ENCODE results near the gene OPCML. TPM values are rescaled to one million over a fixed set of nuclear protein-coding genes. Genes with fewer than 3 reads are reported as not detected.

Gene OPCML
- total and polyA plus RNA-seq, 4 donors, result under 0.01 to 0.01 TPM; not detected in 2

- no peak for DNase-seq (ENCODE audit: low spot score)
- H3K4me3 ChIP-seq (ENCODE audit: low read depth in 1 of 3, low read length in 3 of 3), result no peak overlapping the region
- 70% methylated on average over 4 of the region's 4 CpGs for WGBS
Observed at GRCh38 chr11:133406489-133406888, 125.8 kb downstream of the OPCML start.

DNA sequence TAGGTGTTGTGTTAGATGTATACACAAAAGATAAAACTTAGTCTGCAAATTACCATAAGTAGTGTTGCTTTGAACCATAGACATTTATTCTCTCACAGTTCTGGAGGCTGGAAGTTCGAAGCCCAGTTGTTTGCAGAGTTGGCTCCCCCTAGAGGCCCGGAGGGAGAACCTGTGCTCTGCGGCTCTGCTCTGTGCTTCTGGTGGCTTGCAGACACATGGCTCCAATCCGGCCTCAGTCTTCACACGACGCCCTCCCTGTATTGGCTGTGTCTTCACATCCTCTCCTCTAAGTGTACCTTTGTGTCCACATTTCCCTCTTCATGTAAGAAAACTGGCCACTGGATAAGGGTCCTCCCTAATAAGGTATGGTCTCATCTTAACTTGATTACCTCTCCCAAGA lies 128.4 kb downstream of the OPCML start:
- no peak overlapping the region for H3K9ac ChIP-seq (ENCODE audit: low read depth in 1 of 2, low read length in 2 of 2)
- TF ChIP-seq, protein P1, sequence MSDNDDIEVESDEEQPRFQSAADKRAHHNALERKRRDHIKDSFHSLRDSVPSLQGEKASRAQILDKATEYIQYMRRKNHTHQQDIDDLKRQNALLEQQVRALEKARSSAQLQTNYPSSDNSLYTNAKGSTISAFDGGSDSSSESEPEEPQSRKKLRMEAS (IDR thresholded peaks at IDR 0.05), result no peak
- TF ChIP-seq GABPA (IDR thresholded peaks at IDR 0.05 in 1 of 2, conservative IDR thresholded peaks at IDR 0.05 in 1 of 2) (no peak), EGR1 (IDR thresholded peaks at IDR 0.05; ENCODE audit: low read depth in 2 of 2) (no peak), HNF4G (IDR thresholded peaks at IDR 0.05) (no peak), FOXA2 (IDR thresholded peaks at IDR 0.05) (no peak), HNF4A (conservative IDR thresholded peaks at IDR 0.05) (no peak), NR2F2 (IDR thresholded peaks at IDR 0.05) (no peak), JUND (IDR thresholded peaks at IDR 0.05) (no peak), TAF1 (conservative IDR thresholded peaks at IDR 0.05) (no peak), RAD21 (IDR thresholded peaks at IDR 0.05) (no peak), SP1 (IDR thresholded peaks at IDR 0.05) (no peak), ATF3 (IDR thresholded peaks at IDR 0.05) (no peak), RXRA (IDR thresholded peaks at IDR 0.05) (no peak), FOXA1 (IDR thresholded peaks at IDR 0.05) (no peak)
- TF ChIP-seq, protein P2, sequence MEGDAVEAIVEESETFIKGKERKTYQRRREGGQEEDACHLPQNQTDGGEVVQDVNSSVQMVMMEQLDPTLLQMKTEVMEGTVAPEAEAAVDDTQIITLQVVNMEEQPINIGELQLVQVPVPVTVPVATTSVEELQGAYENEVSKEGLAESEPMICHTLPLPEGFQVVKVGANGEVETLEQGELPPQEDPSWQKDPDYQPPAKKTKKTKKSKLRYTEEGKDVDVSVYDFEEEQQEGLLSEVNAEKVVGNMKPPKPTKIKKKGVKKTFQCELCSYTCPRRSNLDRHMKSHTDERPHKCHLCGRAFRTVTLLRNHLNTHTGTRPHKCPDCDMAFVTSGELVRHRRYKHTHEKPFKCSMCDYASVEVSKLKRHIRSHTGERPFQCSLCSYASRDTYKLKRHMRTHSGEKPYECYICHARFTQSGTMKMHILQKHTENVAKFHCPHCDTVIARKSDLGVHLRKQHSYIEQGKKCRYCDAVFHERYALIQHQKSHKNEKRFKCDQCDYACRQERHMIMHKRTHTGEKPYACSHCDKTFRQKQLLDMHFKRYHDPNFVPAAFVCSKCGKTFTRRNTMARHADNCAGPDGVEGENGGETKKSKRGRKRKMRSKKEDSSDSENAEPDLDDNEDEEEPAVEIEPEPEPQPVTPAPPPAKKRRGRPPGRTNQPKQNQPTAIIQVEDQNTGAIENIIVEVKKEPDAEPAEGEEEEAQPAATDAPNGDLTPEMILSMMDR (IDR thresholded peaks at IDR 0.05; ENCODE audit: low read depth, low read length, missing input control), result no peak
- H3K4me3 ChIP-seq (ENCODE audit: low read depth in 1 of 3, low read length in 3 of 3), result no peak overlapping the region
- no peaks in the 10 kb centered on the region for H3K36me3 ChIP-seq (ENCODE audit: control insufficient read depth in 4 of 4, insufficient read depth in 3 of 4, low read depth in 1 of 4, low read length in 3 of 4)
- no peak for DNase-seq (ENCODE audit: low spot score)
- WGBS, result 78% methylated on average over 6 of the region's 6 CpGs
- no peaks in the 10 kb centered on the region for H3K4me1 ChIP-seq (ENCODE audit: control insufficient read depth in 4 of 4, insufficient read depth in 4 of 4, low read length in 3 of 4)
- H3K27ac ChIP-seq (ENCODE audit: low read depth in 1 of 2, low read length in 2 of 2), result no peak overlapping the region
- H3K9me3 ChIP-seq (ENCODE audit: control insufficient read depth in 4 of 4, low read length in 3 of 4), result no peaks in the 10 kb centered on the region
- H3K27me3 ChIP-seq (ENCODE audit: control insufficient read depth in 4 of 4, insufficient read depth in 4 of 4, low read length in 3 of 4), result peaks cover 0 to 2% (median 0%) of the 10 kb centered on the region in 4 donors

More at GRCh38 chr11:133406489-133406888, 125.8 kb downstream of the OPCML start:
- Histone ChIP-seq H3K4me1 (ENCODE audit: control insufficient read depth in 4 of 4, insufficient read depth in 4 of 4, low read length in 3 of 4) (no peaks in the 10 kb centered on the region), H3K9ac (ENCODE audit: low read depth in 1 of 2, low read length in 2 of 2) (no peak overlapping the region), H3K27ac (ENCODE audit: low read depth in 1 of 2, low read length in 2 of 2) (no peak overlapping the region), H3K27me3 (ENCODE audit: control insufficient read depth in 4 of 4, insufficient read depth in 4 of 4, low read length in 3 of 4) (peaks cover 0 to 2% (median 0%) of the 10 kb centered on the region in 4 donors), H3K9me3 (ENCODE audit: control insufficient read depth in 4 of 4, low read length in 3 of 4) (no peaks in the 10 kb centered on the region), H3K36me3 (ENCODE audit: control insufficient read depth in 4 of 4, insufficient read depth in 3 of 4, low read depth in 1 of 4, low read length in 3 of 4) (no peaks in the 10 kb centered on the region)
- no peak for TF ChIP-seq RAD21 (IDR thresholded peaks at IDR 0.05)
- no peak for TF ChIP-seq ZBTB33 (IDR thresholded peaks at IDR 0.05)
- no peak for TF ChIP-seq HNF4A (conservative IDR thresholded peaks at IDR 0.05)
- no peak for TF ChIP-seq NR2F2 (IDR thresholded peaks at IDR 0.05)
- no peak for TF ChIP-seq FOXA1 (IDR thresholded peaks at IDR 0.05)
- no peak for TF ChIP-seq REST (IDR thresholded peaks at IDR 0.05)
- no peak for TF ChIP-seq JUND (IDR thresholded peaks at IDR 0.05)
- TF ChIP-seq GABPA (IDR thresholded peaks at IDR 0.05 in 1 of 2, conservative IDR thresholded peaks at IDR 0.05 in 1 of 2), result no peak
